ENCODE results near the gene NTRK3.
A peak's percentile ranks its signal among the peaks of the same experiment; 100 is the strongest.

NTRK3 gene

DNA sequence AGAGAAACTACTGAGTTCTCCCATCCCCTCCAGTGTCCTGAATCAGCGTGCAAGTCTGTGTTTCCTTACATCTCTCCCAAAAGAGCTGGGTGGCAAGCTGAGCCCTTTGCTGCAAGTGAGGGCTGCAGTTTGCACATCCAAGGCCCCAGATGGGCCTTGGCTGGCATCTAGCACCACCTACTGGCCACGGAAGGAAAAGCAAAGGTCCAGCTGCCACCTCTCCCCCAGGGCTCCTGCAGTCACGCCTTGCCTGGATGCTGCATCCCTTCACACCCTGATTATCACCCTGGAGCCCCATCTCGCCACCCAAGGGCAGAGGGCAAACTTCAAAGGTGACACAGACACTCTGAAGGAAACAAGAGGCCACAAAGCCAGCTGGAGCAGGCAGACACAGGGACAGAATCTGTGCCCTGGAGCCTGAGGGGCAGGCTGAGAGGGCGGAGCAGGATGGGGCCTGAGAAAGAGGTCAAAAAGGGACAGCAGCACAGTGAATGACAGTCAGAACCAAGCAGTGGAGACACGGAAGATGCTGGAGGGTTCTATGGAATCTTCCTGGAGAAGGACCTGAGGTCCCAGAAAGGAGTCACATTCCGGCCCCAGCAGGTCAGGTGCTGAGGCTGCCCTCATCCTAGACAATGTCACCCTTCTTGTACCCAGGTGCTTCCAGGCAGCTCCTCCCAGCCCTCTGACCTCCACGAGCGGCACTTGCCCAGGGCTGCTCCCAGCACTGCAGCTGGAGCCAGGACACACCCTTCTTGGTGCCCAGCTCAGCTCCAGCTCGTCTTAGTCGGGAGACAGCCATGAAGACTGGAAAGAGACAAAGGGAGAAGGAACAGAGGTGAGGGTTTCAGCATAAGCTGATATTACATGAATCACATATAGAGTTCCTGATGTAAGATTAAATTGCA is 18.3 kb upstream of the NTRK3 start:
- no peak for TF ChIP-seq JUND (IDR thresholded peaks at IDR 0.05; ENCODE audit: low read depth)
- in situ Hi-C loops (cut with HindIII; ENCODE audit: low pct_unique_long_range_greater_than_20kb, low sequenced_read_pairs) = no loop called here
- peak; percentile 51 to 53 for DNase-seq (ENCODE audit: low read depth in 1 of 2, low spot score in 1 of 2)

DNA sequence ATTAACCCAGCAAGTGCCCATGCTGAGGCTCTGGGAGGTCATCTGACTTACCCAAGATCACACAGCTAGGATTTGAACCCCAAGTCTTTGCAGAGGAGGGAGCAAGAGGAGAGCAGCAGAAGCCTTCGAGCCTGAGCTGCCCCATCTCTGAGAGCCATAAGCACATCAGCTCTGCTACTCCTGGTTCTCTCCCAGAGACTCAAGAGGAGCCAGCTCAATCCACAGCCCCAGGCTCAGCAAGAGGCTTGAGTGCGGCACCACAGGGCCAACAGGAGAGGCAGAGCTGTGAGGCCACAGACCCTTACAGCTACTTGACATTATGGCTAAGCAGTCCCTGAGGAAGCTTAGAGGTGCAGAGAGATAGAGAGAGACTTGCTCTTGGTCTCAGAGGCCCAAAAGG is 15.9 kb upstream of the NTRK3 start:
- DNase-seq (ENCODE audit: low read depth in 1 of 2, low spot score in 1 of 2) = no peak
- in situ Hi-C loops (cut with HindIII; ENCODE audit: low pct_unique_long_range_greater_than_20kb, low sequenced_read_pairs) = no loop called here
- TF ChIP-seq JUND (IDR thresholded peaks at IDR 0.05; ENCODE audit: low read depth) = no peak

DNA sequence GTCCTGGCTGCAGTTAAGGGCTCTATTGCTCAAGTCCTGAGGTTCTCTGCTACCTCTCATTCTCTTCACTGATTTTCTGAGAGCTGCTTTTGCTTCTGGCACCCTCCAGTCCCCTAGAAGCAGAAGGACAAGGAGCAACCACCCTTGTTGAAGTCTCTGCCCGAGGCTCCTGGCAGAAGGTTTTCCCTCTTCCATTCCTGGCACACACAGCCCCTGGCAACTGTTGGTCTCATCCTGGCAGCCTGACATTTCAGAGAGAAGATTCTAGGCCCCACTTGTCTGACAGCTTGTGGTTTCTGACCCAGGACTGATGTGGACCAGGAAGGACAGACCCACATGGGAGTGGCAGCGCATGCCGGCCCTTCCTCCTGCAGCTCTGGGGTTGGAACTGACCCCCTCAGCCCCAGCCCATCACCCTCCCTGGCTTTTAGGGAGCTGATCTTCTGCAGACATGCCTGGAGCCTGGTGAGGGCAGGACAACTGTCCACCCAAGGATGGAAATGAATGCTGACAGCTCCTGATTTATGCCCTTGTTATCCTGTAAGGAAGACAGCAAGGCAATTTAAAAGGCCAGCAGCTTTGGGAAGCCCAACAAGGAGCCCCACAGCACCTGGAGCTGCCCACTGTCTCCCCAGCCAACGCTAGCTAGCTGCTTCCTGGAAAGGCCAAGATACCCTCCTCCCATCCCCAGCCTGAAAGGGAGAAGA is 13.0 kb upstream of the NTRK3 start:
- TF ChIP-seq JUND (IDR thresholded peaks at IDR 0.05; ENCODE audit: low read depth) = no peak
- DNase-seq (ENCODE audit: low read depth in 1 of 2, low spot score in 1 of 2) = no peak
- in situ Hi-C loops (cut with HindIII; ENCODE audit: low pct_unique_long_range_greater_than_20kb, low sequenced_read_pairs) = no loop called here

DNA sequence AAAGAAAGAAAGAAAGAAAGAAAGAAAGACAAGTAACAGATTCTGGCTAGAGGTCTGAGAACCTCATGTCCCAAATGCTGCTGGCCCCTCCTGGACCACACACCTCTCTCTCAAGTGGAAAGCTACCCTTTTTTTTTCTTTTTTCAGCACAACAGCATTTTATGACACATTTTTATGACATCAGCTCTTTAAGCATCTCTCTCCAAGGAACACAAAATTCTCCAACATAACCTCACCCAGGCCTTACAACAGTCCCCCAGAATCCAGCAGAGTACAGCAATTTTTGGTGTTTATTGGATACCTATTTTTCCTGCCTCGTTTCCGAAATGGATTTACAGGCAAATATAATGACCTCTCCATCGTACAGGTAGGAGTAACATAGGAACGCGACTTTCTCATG is 11.2 kb upstream of the NTRK3 start:
- TF ChIP-seq JUND (IDR thresholded peaks at IDR 0.05; ENCODE audit: low read depth) = no peak
- DNase-seq (ENCODE audit: low read depth in 1 of 2, low spot score in 1 of 2) = no peak
- in situ Hi-C loops (cut with HindIII; ENCODE audit: low pct_unique_long_range_greater_than_20kb, low sequenced_read_pairs) = no loop called here

DNA sequence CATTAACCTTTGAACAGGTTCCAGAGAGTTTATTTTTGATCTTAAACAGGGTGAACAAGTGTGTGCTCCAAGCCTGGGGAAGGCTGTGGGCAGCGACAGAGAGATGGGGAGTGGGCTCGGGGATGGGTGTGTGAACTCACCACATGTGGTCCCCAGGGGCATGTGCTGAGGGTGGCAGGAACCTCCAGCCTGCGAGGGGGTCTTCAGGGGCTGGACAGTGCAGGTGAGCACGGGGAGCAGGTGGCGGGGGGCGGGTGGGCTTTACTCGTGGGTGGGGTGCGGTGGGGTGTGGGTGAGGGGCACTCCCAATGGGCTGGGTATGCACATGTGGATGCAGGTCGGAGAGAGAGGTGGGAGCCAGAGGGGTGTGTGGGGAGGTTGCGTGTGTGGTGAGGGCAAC is 9.6 kb upstream of the NTRK3 start:
- DNase-seq (ENCODE audit: low read depth in 1 of 2, low spot score in 1 of 2) = no peak
- no peak for TF ChIP-seq JUND (IDR thresholded peaks at IDR 0.05; ENCODE audit: low read depth)
- in situ Hi-C loops (cut with HindIII; ENCODE audit: low pct_unique_long_range_greater_than_20kb, low sequenced_read_pairs) = no loop called here

DNA sequence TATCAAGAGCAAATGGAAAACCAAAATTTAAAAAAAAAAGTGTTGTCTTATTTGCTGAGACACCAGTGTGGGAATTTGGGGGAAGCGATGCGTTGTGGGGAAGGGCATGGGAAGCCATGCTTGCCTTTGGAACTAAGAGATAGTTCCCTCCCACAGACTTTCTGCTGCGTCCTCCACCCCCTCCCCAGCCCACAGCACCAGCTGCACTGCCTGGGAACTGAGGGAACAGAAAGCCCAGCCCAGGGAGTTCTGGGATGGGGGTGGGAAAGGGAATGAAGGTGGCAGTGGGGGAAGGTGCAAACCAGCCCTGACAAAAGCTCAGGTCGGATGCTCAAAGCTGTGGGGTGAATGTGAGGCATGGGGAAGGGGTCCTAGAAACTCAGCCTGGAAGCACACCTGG is 8.1 kb upstream of the NTRK3 start:
- in situ Hi-C loops (cut with HindIII; ENCODE audit: low pct_unique_long_range_greater_than_20kb, low sequenced_read_pairs) = no loop called here
- no peak for DNase-seq (ENCODE audit: low read depth in 1 of 2, low spot score in 1 of 2)
- TF ChIP-seq JUND (IDR thresholded peaks at IDR 0.05; ENCODE audit: low read depth) = no peak

DNA sequence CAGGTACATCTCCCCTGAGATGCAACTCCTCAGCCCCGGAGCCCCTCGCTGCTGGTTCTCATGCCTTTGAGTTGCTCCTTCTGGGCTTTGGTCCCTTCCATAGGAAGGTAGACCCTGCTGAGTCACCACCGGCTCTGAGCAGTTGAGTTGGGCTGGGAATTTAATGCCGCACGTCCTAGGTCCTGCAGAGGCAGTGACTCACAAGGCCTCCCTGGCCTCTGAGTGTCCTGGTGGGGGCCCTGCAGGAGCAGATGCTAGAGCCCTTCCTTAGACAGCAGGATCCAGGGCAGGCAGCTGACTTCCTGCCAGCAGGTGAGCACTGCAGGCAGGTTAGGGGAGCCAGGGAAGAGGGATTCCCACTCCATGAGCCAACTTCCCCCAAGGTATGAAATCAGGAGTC is 5.5 kb upstream of the NTRK3 start:
- no peak for DNase-seq (ENCODE audit: low read depth in 1 of 2, low spot score in 1 of 2)
- in situ Hi-C loops (cut with HindIII; ENCODE audit: low pct_unique_long_range_greater_than_20kb, low sequenced_read_pairs) = no loop called here
- no peak for TF ChIP-seq JUND (IDR thresholded peaks at IDR 0.05; ENCODE audit: low read depth)

DNA sequence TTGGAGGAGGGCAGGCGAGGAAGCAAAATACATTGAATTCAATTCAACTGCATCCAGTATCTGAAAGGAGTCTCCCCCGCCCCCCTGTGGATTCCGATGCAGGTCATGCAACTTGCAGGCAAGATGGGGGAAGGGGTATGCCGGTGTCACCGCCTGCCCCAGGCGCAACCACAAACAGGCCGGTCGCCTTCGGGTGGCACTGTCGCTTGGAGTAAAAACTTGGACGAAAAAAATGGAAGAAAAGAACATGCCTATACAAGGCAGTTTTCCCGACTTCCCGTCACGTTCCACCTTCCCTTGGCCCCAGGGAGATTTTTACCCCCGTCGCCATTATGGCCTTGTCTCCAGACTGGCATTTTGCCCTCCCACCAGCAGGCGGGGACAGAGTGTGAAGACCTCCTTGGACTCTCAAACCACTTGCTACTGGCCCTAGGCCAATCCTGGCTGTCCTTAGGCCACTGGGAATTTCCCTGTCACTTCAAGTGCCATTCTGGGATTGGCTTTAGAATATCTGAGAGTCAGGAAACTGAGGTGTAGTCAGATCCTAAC is 1.6 kb upstream of the NTRK3 start:
- no peak for TF ChIP-seq JUND (IDR thresholded peaks at IDR 0.05; ENCODE audit: low read depth)

DNA sequence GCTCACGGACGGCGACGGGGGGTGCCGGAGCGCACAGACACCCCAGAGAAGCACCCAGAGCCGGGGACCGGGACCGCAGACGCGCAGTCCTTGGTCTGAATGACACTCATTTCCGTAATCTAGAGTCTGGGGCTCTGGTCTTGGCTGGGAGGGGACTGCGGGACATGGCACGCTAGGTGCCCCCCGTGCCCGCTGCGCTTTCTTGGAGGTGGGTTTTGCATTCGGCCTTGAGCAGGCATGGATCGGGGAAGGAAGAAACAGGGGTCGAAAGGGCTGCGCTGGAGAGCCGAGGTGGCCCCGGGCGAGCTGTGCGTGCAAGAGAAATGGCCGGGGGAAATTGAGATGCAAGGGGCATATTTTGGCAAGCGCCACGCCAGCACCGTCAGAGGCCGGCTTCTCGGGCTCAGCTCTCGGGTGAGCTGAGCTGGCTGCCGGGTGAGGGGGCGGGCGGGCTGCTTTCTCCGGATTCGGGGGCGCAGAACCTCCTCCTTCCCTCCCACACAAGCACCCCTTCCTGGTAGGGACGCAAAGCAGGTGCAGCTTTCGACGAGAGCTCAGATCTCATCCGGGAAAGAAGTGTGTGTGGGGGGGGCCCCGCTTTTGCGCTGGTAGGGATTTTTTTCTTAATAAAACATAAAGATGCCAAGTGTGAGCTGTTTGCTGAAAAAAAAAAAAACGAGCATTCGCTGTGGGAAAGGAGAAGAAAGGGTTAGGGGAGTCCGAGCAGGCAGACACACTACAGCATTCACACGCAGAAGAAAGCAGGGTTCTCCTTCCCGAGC is 963 bp upstream of the NTRK3 start:
- TF ChIP-seq JUND (IDR thresholded peaks at IDR 0.05; ENCODE audit: low read depth) = no peak
- no peak for DNase-seq (ENCODE audit: low read depth in 1 of 2, low spot score in 1 of 2)
- in situ Hi-C loops (cut with HindIII; ENCODE audit: low pct_unique_long_range_greater_than_20kb, low sequenced_read_pairs) = no loop called here

More for the DNA sequence above, 1.6 kb upstream of the NTRK3 start:
- in situ Hi-C loops (cut with HindIII; ENCODE audit: low pct_unique_long_range_greater_than_20kb, low sequenced_read_pairs) = no loop called here
- DNase-seq (ENCODE audit: low read depth in 1 of 2, low spot score in 1 of 2) = peak in 1 of 2 experiments; percentile 46

DNA sequence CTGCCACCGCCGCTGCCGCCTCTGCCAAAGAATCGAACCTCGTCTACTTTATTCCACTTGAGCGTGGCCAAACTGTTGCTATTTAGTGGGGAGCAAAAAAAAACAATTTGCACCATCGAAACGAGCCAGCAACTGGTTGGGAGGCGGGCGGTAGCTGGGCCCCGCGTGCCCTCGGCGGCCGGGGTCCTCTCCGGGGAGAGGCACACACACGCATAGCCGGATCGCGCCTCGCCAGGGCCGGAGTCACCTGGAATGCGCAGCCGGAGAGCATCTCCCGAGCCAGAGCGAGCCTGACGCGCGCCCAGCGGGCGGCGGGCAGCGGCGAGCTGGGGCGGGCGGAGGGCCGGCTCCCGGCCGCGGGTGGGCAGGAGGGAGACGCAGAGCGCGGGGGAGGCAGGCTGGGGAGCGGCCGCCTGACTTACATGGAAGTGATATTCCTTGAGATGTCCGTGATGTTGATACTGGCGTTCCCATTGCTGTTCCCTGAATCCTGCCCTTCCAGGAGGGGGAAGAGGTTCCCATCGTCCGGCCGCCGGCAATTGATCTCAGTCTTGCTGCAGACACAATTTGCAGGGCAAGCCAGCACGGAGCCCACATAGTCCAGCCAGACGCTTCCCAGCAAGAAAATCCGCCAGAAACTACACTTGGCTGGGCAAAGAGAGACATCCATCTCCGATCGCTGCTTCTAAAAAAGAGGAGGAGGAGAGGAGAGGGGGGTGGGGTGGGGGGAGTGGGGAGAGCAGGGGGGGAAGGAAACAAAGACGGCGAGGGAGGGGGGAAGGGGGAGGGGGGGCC is 858 bp downstream of the NTRK3 start:
- peak; percentile 56 to 82 for DNase-seq (ENCODE audit: low read depth in 1 of 2, low spot score in 1 of 2)
- no peak for TF ChIP-seq JUND (IDR thresholded peaks at IDR 0.05; ENCODE audit: low read depth)
- in situ Hi-C loops (cut with HindIII; ENCODE audit: low pct_unique_long_range_greater_than_20kb, low sequenced_read_pairs) = no loop called here

DNA sequence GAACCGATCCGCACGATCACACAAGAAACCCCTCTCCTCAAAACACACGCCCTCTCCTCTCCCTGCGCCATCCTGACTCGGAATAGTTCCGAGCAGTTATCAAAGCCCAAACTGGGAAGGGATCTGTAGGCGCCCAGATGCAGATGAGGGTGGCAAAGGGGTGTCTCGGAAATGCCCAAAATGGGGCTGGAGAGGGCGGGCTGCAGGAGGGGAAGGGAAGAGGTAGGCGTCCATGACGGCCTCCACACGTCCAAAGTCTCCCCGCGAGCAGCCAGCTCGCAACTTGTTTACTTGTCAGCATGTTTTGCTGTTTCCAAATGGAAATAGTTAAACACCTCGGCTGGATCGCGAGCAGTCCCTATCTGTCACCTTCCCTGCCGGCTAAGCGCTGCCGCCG is 1.5 kb downstream of the NTRK3 start:
- TF ChIP-seq JUND (IDR thresholded peaks at IDR 0.05; ENCODE audit: low read depth) = no peak
- DNase-seq (ENCODE audit: low read depth in 1 of 2, low spot score in 1 of 2) = no peak
- in situ Hi-C loops (cut with HindIII; ENCODE audit: low pct_unique_long_range_greater_than_20kb, low sequenced_read_pairs) = no loop called here

DNA sequence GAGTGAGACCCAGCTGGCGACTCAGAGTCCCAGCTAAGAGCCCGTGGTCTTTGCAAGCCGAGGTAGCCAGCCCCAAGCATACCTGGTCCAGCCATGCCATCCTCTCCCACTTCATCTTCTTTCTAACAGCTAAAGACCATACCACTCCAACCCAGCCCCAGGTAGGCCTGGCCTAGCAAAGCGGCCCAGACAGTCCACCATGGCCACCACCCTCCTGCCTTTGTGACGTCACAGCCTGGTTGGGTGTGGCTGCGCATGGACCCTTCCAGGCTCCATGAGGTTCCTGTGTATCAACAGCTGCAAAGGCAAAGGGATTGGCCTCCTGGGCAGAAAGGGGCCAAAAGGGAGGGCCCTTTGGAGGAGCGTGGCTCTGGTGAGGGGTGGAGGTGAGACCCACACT is 4.1 kb downstream of the NTRK3 start:
- DNase-seq (ENCODE audit: low read depth in 1 of 2, low spot score in 1 of 2) = no peak
- no peak for TF ChIP-seq JUND (IDR thresholded peaks at IDR 0.05; ENCODE audit: low read depth)
- in situ Hi-C loops (cut with HindIII; ENCODE audit: low pct_unique_long_range_greater_than_20kb, low sequenced_read_pairs) = no loop called here
